ENCODE data around the gene RHEB. TPM values are rescaled to one million over a fixed set of nuclear protein-coding genes. Genes with fewer than 3 reads are reported as not detected.

RHEB gene
- polyA plus RNA-seq, 1 donor from 2014 or later, result 289 TPM

DNA sequence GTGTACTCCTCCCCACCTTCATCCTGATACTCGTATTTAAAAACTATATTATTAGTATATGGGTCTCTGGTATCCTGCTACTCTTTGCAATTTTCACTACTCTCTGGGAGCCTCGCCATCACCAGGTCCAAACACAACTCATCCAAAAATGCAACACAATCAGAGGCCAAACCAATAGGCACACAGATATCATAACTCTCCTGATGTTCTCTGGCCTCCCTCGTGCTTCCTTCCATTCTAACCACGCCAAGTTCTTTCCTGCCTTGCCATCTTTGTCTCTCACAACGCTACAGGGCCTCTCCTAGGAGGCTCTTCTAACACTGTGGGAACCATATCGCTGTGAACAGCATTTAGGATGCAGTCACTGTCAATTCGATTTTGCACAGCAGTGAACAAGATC is 7.3 kb downstream of the RHEB start:
- TF ChIP-seq EP300 (conservative IDR thresholded peaks at IDR 0.05; ENCODE audit: poor library complexity, severe bottlenecking) (no peak), MXI1 (conservative IDR thresholded peaks at IDR 0.05; ENCODE audit: poor library complexity, severe bottlenecking) (no peak), POLR2AphosphoS5 (IDR thresholded peaks at IDR 0.05) (no peak), EZH2 (IDR thresholded peaks at IDR 0.05; ENCODE audit: borderline replicate concordance, insufficient read depth, low read length, poor library complexity, severe bottlenecking) (no peak), TAF1 (IDR thresholded peaks at IDR 0.05; ENCODE audit: low read depth) (no peak), SMC3 (conservative IDR thresholded peaks at IDR 0.05; ENCODE audit: poor library complexity) (no peak), RAD21 (conservative IDR thresholded peaks at IDR 0.05) (no peak)
- TF ChIP-seq, protein P1, sequence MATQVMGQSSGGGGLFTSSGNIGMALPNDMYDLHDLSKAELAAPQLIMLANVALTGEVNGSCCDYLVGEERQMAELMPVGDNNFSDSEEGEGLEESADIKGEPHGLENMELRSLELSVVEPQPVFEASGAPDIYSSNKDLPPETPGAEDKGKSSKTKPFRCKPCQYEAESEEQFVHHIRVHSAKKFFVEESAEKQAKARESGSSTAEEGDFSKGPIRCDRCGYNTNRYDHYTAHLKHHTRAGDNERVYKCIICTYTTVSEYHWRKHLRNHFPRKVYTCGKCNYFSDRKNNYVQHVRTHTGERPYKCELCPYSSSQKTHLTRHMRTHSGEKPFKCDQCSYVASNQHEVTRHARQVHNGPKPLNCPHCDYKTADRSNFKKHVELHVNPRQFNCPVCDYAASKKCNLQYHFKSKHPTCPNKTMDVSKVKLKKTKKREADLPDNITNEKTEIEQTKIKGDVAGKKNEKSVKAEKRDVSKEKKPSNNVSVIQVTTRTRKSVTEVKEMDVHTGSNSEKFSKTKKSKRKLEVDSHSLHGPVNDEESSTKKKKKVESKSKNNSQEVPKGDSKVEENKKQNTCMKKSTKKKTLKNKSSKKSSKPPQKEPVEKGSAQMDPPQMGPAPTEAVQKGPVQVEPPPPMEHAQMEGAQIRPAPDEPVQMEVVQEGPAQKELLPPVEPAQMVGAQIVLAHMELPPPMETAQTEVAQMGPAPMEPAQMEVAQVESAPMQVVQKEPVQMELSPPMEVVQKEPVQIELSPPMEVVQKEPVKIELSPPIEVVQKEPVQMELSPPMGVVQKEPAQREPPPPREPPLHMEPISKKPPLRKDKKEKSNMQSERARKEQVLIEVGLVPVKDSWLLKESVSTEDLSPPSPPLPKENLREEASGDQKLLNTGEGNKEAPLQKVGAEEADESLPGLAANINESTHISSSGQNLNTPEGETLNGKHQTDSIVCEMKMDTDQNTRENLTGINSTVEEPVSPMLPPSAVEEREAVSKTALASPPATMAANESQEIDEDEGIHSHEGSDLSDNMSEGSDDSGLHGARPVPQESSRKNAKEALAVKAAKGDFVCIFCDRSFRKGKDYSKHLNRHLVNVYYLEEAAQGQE (IDR thresholded peaks at IDR 0.05; ENCODE audit: borderline replicate concordance), result no peak
- TF ChIP-seq, protein P2, sequence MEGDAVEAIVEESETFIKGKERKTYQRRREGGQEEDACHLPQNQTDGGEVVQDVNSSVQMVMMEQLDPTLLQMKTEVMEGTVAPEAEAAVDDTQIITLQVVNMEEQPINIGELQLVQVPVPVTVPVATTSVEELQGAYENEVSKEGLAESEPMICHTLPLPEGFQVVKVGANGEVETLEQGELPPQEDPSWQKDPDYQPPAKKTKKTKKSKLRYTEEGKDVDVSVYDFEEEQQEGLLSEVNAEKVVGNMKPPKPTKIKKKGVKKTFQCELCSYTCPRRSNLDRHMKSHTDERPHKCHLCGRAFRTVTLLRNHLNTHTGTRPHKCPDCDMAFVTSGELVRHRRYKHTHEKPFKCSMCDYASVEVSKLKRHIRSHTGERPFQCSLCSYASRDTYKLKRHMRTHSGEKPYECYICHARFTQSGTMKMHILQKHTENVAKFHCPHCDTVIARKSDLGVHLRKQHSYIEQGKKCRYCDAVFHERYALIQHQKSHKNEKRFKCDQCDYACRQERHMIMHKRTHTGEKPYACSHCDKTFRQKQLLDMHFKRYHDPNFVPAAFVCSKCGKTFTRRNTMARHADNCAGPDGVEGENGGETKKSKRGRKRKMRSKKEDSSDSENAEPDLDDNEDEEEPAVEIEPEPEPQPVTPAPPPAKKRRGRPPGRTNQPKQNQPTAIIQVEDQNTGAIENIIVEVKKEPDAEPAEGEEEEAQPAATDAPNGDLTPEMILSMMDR (IDR thresholded peaks at IDR 0.05; ENCODE audit: poor library complexity, severe bottlenecking), result no peak
- H3F3A ChIP-seq (ENCODE audit: insufficient read depth, low read length, poor library complexity, severe bottlenecking), result no peaks in the 10 kb centered on the region
- H3K79me2 ChIP-seq (replicated peaks; ENCODE audit: insufficient read depth, low read length), result peaks cover 99% of the 10 kb centered on the region
- H3K9me2 ChIP-seq (ENCODE audit: insufficient read depth, low read length), result no peaks in the 10 kb centered on the region
- no peak overlapping the region for H3K4me3 ChIP-seq (ENCODE audit: low read length)
- H4K20me1 ChIP-seq (ENCODE audit: insufficient read depth), result peaks cover 2% of the 10 kb centered on the region
- H2AFZ ChIP-seq (ENCODE audit: low read depth, low read length), result no peak overlapping the region
- no peaks in the 10 kb centered on the region for H3K9me3 ChIP-seq (ENCODE audit: low read length)
- no peaks in the 10 kb centered on the region for H3K27me3 ChIP-seq (ENCODE audit: insufficient read depth, low read depth, low read length)
- H3K4me2 ChIP-seq (ENCODE audit: low read length), result no peak overlapping the region
- H3K9ac ChIP-seq (ENCODE audit: low read length), result no peak overlapping the region
- H3K36me3 ChIP-seq (ENCODE audit: insufficient read depth, low read length), result no peaks in the 10 kb centered on the region
- H3K27ac ChIP-seq (ENCODE audit: low read length), result no peak overlapping the region

DNA sequence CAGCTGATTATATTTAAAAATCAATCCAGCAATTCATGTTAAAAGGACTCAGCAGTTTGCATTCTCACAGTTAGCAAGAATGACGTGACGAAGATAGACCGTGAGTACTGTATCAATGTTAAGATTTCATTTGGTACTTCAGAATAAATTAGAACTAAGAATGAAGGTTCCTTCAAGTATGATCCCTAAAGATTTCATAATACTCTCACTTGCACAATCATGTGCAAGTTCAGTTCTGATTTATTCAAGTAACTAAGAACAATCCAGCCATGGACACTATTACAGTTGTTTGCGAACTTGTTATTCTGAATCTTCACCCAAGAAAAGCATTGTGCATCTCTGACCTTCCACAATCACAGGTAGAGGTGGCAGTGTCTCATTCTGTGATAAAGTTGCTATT is 7.7 kb downstream of the RHEB start:
- H3K9me2 ChIP-seq (ENCODE audit: insufficient read depth, low read length), result no peaks in the 10 kb centered on the region
- TF ChIP-seq RAD21 (conservative IDR thresholded peaks at IDR 0.05) (no peak), SMC3 (conservative IDR thresholded peaks at IDR 0.05; ENCODE audit: poor library complexity) (no peak), MXI1 (conservative IDR thresholded peaks at IDR 0.05; ENCODE audit: poor library complexity, severe bottlenecking) (no peak), TAF1 (IDR thresholded peaks at IDR 0.05; ENCODE audit: low read depth) (no peak), POLR2AphosphoS5 (IDR thresholded peaks at IDR 0.05) (no peak), EP300 (conservative IDR thresholded peaks at IDR 0.05; ENCODE audit: poor library complexity, severe bottlenecking) (no peak), EZH2 (IDR thresholded peaks at IDR 0.05; ENCODE audit: borderline replicate concordance, insufficient read depth, low read length, poor library complexity, severe bottlenecking) (no peak)
- TF ChIP-seq, protein P2 (IDR thresholded peaks at IDR 0.05; ENCODE audit: poor library complexity, severe bottlenecking), result no peak
- TF ChIP-seq, protein P1 (IDR thresholded peaks at IDR 0.05; ENCODE audit: borderline replicate concordance), result no peak
- no peaks in the 10 kb centered on the region for H3K9me3 ChIP-seq (ENCODE audit: low read length)
- H3F3A ChIP-seq (ENCODE audit: insufficient read depth, low read length, poor library complexity, severe bottlenecking), result no peaks in the 10 kb centered on the region
- H4K20me1 ChIP-seq (ENCODE audit: insufficient read depth), result peaks cover 2% of the 10 kb centered on the region
- H3K27ac ChIP-seq (ENCODE audit: low read length), result no peak overlapping the region
- H3K4me2 ChIP-seq (ENCODE audit: low read length), result no peak overlapping the region
- H3K79me2 ChIP-seq (replicated peaks; ENCODE audit: insufficient read depth, low read length), result peaks cover 98% of the 10 kb centered on the region
- no peak overlapping the region for H3K9ac ChIP-seq (ENCODE audit: low read length)
- H3K4me3 ChIP-seq (ENCODE audit: low read length), result no peak overlapping the region
- H3K27me3 ChIP-seq (ENCODE audit: insufficient read depth, low read depth, low read length), result no peaks in the 10 kb centered on the region
- H3K36me3 ChIP-seq (ENCODE audit: insufficient read depth, low read length), result no peaks in the 10 kb centered on the region
- no peak overlapping the region for H2AFZ ChIP-seq (ENCODE audit: low read depth, low read length)

Measured in neural cell (in vitro differentiated cells).